Body of pancreas (tissue), 4 donors: ENCODE measurements around the gene SLC35F2. TPM values are rescaled to one million over a fixed set of nuclear protein-coding genes. Genes with fewer than 3 reads are reported as not detected.

Source experiments
- ATAC-seq: fragments of 150-250 bp; one replicate; pipeline ENCODE4 v1.9.1; 2016
- DNase-seq, 4 donors: peaks; one replicate each; pipeline ENCODE4 v3.0.0-alpha.2; 2019
- H3K27ac ChIP-seq, 4 donors: fragments of 200-600 bp; sonication (generic); 1 replicate in 3 of 4; 2 replicates in 1 of 4; pipeline versions ENCODE4 v1.5.1 to v1.6.1; 2016 to 2019; ENCODE audit warnings: mild to moderate bottlenecking in 1 of 4, mixed read lengths in 1 of 4, moderate library complexity in 1 of 4
- H3K27me3 ChIP-seq, 2 donors: fragments of 200-600 bp; sonication (generic); one replicate each; pipeline ENCODE4 v1.6.0; 2016; ENCODE audit warnings: mild to moderate bottlenecking in 1 of 2
- H3K36me3 ChIP-seq, 2 donors: fragments of 200-600 bp; sonication (generic); replicated peaks in 1 of 2; 2 replicates each; pipeline ENCODE4 v1.5.1; 2016; ENCODE audit warnings: low read depth in 2 of 2; ENCODE audit not compliant: insufficient read depth in 1 of 2
- H3K4me1 ChIP-seq: fragments of 200-600 bp; sonication (generic); one replicate; pipeline ENCODE4 v1.6.0; 2016
- H3K4me3 ChIP-seq, 2 donors: fragments of 200-600 bp; sonication (generic); 1 replicate in 1 of 2; 2 replicates in 1 of 2; pipeline ENCODE4 v1.5.1; 2016 to 2019
- H3K9me3 ChIP-seq, 3 donors: fragments of 200-600 bp; sonication (generic); 1 replicate in 2 of 3; 2 replicates in 1 of 3; pipeline ENCODE4 v1.5.1; 2016
- POLR2A ChIP-seq, 3 donors: fragments of 450-650 bp; IDR thresholded peaks; one replicate each; pipeline ENCODE4 v1.6.1; 2016; ENCODE audit warnings: antibody characterized with exemption in 3 of 3, mild to moderate bottlenecking in 2 of 3
- WGBS, 2 donors: methylation state at CpG; one replicate each; pipeline ENCODE4 v1.1.5; 2017; 5-methylcytosine and 5-hydroxymethylcytosine counted together
- intact Hi-C: fragments of 100-400 bp; cut with DNase I; formaldehyde crosslinking; loops from one replicate; pipeline ENCODE4 v1.15.1; 2023
- total RNA-seq, 2 donors: library from RNA; depleted of rRNA; stranded (reverse); fragments of >200 nt; gene quantifications; one replicate each; pipeline ENCODE4 v1.1.0, GENCODE V29; 2016
- TF ChIP-seq, protein P1 (sequence below), 7 experiments: fragments of 450-650 bp in 4 of 7; fragments of 200-600 bp in 3 of 7; sonication (generic) in 3 of 7; IDR thresholded peaks; one replicate each; pipeline ENCODE4 v1.5.1; 2016 to 2019; ENCODE audit warnings: antibody characterized with exemption in 7 of 7

The SLC35F2 gene
- total RNA-seq, 2 donors from 2014 or later: 0.33 to 8.6 TPM

DNA sequence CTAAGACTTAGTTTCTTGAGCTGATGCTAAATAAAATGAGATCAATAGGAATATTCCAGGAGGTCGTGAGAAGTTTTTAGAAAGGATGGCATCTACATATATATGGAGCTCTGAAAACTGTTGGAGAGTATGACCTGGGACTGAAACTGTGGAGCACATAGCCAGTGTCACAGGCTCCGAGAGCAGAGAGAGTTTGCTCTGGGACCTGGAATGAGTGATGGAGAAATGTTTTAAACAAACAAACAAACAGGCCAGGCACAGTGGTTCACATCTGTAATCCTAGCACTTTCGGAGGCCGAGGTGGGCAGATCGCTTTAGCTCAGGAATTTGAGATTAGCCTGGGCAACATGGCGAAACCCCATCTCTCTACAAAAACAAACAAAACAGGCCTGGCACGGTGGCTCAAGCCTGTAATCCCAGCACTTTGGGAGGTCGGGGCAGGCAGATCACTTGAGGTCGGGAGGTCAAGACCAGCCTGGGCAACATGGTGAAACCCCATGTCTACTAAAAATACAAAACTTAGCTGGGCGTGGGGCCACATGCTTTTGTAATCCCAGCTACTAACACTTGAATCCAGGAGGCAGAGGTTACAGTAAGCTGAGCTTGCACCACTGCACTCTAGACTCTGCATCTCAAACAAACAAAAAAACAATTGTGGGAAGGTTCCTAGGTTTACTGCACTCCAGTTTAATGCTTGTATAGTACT is 67.1 kb downstream of the SLC35F2 start:
- no peaks in the 10 kb centered on the region for H3K27me3 ChIP-seq
- intact Hi-C loops: no loop called here
- 72 to 84% methylated on average over 7 to 10 of the region's 10 CpGs for WGBS, 2 donors

DNA sequence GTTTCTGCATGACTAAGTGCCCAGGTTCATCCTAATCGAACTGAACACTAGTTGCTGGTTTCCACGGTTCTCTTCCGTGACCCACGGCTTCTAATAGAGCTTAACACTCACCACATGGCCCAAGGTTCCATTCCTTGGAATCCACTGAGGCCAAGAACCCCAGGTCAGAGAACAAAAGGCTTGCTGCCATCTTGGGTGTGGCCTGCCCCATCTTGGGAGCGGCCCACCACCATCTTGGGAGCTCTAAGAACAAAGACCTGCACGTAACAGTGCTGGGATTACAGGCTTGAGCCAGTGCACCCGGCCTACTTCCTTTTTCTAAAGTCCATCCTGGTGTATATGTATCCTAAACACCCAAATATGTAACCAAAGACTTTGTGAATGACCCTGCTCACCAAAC is 68.8 kb downstream of the SLC35F2 start:
- Histone ChIP-seq H3K9me3 (no peaks in the 10 kb centered on the region), H3K4me1 (no peaks in the 10 kb centered on the region), H3K27ac (no peak overlapping the region), H3K27me3 (no peaks in the 10 kb centered on the region), H3K4me3 (no peak overlapping the region), H3K36me3 (no peaks in the 10 kb centered on the region)
- DNase-seq: no peak
- TF ChIP-seq POLR2A (IDR thresholded peaks at IDR 0.05): no peak
- TF ChIP-seq, protein P1, sequence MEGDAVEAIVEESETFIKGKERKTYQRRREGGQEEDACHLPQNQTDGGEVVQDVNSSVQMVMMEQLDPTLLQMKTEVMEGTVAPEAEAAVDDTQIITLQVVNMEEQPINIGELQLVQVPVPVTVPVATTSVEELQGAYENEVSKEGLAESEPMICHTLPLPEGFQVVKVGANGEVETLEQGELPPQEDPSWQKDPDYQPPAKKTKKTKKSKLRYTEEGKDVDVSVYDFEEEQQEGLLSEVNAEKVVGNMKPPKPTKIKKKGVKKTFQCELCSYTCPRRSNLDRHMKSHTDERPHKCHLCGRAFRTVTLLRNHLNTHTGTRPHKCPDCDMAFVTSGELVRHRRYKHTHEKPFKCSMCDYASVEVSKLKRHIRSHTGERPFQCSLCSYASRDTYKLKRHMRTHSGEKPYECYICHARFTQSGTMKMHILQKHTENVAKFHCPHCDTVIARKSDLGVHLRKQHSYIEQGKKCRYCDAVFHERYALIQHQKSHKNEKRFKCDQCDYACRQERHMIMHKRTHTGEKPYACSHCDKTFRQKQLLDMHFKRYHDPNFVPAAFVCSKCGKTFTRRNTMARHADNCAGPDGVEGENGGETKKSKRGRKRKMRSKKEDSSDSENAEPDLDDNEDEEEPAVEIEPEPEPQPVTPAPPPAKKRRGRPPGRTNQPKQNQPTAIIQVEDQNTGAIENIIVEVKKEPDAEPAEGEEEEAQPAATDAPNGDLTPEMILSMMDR (IDR thresholded peaks at IDR 0.05): no peak
- ATAC-seq: no peak
- intact Hi-C loops: no loop called here
- WGBS, 2 donors: 87 to 93% methylated on average over 6 to 7 of the region's 7 CpGs

More for the DNA sequence above, 67.1 kb downstream of the SLC35F2 start:
- Histone ChIP-seq H3K4me3 (no peak overlapping the region), H3K27ac (no peak overlapping the region), H3K9me3 (no peaks in the 10 kb centered on the region), H3K36me3 (no peaks in the 10 kb centered on the region), H3K4me1 (no peaks in the 10 kb centered on the region)
- ATAC-seq: no peak
- TF ChIP-seq POLR2A (IDR thresholded peaks at IDR 0.05): no peak
- TF ChIP-seq, protein P1 (IDR thresholded peaks at IDR 0.05): no peak
- DNase-seq: no peak

DNA sequence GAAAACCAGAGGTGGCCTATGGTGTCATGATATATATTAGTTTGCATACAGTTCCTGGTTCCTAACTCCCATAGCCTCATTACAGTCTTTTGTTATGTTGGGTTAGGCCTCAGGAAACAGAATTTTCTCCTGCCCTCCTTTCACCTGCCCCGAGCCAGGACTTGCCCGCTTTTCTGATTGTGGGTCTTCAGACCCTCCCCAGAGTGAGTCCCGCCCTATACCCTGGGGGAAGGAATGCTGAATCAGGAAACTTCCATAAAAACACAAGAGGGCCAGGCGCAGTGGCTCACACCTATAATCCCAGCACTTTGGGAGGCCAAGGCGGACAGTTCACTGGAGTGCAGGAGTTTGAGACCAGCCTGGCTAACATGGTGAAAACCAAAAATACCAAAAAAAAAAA is 70.9 kb downstream of the SLC35F2 start:
- 79 to 97% methylated on average over 5 of the region's 5 CpGs for WGBS, 2 donors
- no peak overlapping the region for H3K27ac ChIP-seq
- TF ChIP-seq POLR2A (IDR thresholded peaks at IDR 0.05): no peak
- TF ChIP-seq, protein P1 (IDR thresholded peaks at IDR 0.05): no peak
- no peaks in the 10 kb centered on the region for H3K9me3 ChIP-seq
- DNase-seq (no peak), ATAC-seq (no peak)
- no peaks in the 10 kb centered on the region for H3K36me3 ChIP-seq
- H3K4me1 ChIP-seq: no peaks in the 10 kb centered on the region
- no peak overlapping the region for H3K4me3 ChIP-seq
- no peaks in the 10 kb centered on the region for H3K27me3 ChIP-seq
- intact Hi-C loops: no loop called here

- no peaks in the 10 kb centered on the region for H3K27me3 ChIP-seq
- no peaks in the 10 kb centered on the region for H3K9me3 ChIP-seq
- no peaks in the 10 kb centered on the region for H3K4me1 ChIP-seq
- DNase-seq: no peak
- no peak overlapping the region for H3K4me3 ChIP-seq
- no peak for ATAC-seq
- 66 to 68% methylated on average over 5 of the region's 5 CpGs for WGBS, 2 donors
- H3K36me3 ChIP-seq: no peaks in the 10 kb centered on the region
- intact Hi-C loops: no loop called here
- no peak overlapping the region for H3K27ac ChIP-seq
- TF ChIP-seq, protein P1 (IDR thresholded peaks at IDR 0.05): no peak
- TF ChIP-seq POLR2A (IDR thresholded peaks at IDR 0.05): no peak
These were observed 73.2 kb downstream of the SLC35F2 start for GRCh38 chr11:107785401-107785800.

- 81 to 96% methylated on average over 4 of the region's 4 CpGs for WGBS, 2 donors
- DNase-seq: no peak
- H3K27me3 ChIP-seq: no peaks in the 10 kb centered on the region
- no peak overlapping the region for H3K27ac ChIP-seq
- intact Hi-C loops: no loop called here
- no peak for ATAC-seq
- no peaks in the 10 kb centered on the region for H3K36me3 ChIP-seq
- H3K4me3 ChIP-seq: no peak overlapping the region
- TF ChIP-seq, protein P1 (IDR thresholded peaks at IDR 0.05): no peak
- TF ChIP-seq POLR2A (IDR thresholded peaks at IDR 0.05): no peak
- no peaks in the 10 kb centered on the region for H3K4me1 ChIP-seq
- H3K9me3 ChIP-seq: no peaks in the 10 kb centered on the region
These were observed 75.5 kb downstream of the SLC35F2 start for GRCh38 chr11:107783121-107783520.
